Uterus (tissue), 4 donors: ENCODE data around the gene MAL. TPM values are rescaled to one million over a fixed set of nuclear protein-coding genes. Genes with fewer than 3 reads are reported as not detected.

Experiments
- DNase-seq, 2 donors: peaks; one replicate each; pipeline ENCODE4 v3.0.0-alpha.2; 2019 to 2020
- H3K27ac ChIP-seq, 2 donors: fragments of 200-600 bp; sonication (generic); 1 replicate in 1 of 2; 2 replicates in 1 of 2; pipeline ENCODE4 v1.5.1; 2016 to 2018
- H3K27me3 ChIP-seq, 2 donors: fragments of 200-600 bp; sonication (generic); one replicate each; pipeline ENCODE4 v1.5.1; 2018 to 2019; ENCODE audit warnings: control low read depth in 1 of 2
- H3K36me3 ChIP-seq, 2 donors: fragments of 200-600 bp; sonication (generic); one replicate each; pipeline ENCODE4 v1.5.1; 2019; ENCODE audit warnings: control low read depth in 1 of 2
- H3K4me1 ChIP-seq, 2 donors: fragments of 200-600 bp; sonication (generic); one replicate each; pipeline ENCODE4 v1.5.1; 2018 to 2019; ENCODE audit warnings: control low read depth in 1 of 2
- H3K4me3 ChIP-seq, 2 donors: fragments of 200-600 bp; sonication (generic); 1 replicate in 1 of 2; 2 replicates in 1 of 2; pipeline ENCODE4 v1.5.1; 2018 to 2019; ENCODE audit warnings: mild to moderate bottlenecking in 1 of 2
- H3K9me3 ChIP-seq, 2 donors: fragments of 200-600 bp; sonication (generic); one replicate each; pipeline ENCODE4 v1.5.1; 2019; ENCODE audit warnings: control low read depth in 1 of 2
- POLR2A ChIP-seq, 2 donors: fragments of 450-650 bp; IDR thresholded peaks; one replicate each; pipeline ENCODE4 v1.6.1; 2016; ENCODE audit warnings: antibody characterized with exemption in 2 of 2, mild to moderate bottlenecking in 1 of 2, moderate library complexity in 1 of 2
- intact Hi-C: fragments of 100-400 bp; cut with DNase I; formaldehyde crosslinking; loops from one replicate; pipeline ENCODE4 v1.15.1; 2023; ENCODE audit warnings: low total_unique reads
- total RNA-seq, 4 donors: library from RNA; depleted of rRNA in 3 of 4; stranded (reverse); fragments of >200 nt in 3 of 4; gene quantifications; one replicate each; pipeline versions ENCODE4 v1.1.0 to v1.2.4, GENCODE V29; 2014 to 2023
- TF ChIP-seq, protein P1 (sequence below), 4 experiments: fragments of 200-600 bp in 2 of 4; fragments of 450-650 bp in 2 of 4; sonication (generic) in 2 of 4; IDR thresholded peaks; one replicate each; pipeline ENCODE4 v1.5.1; 2016 to 2019; ENCODE audit warnings: antibody characterized with exemption in 4 of 4, mild to moderate bottlenecking in 2 of 4, moderate library complexity in 1 of 4
- donor health status: DM: yes; HTN: yes; CAD: no.

Gene MAL
- total RNA-seq, 4 donors from 2014 or later = 0.29 to 1.7 (median 1.6) TPM; not detected in 1

DNA sequence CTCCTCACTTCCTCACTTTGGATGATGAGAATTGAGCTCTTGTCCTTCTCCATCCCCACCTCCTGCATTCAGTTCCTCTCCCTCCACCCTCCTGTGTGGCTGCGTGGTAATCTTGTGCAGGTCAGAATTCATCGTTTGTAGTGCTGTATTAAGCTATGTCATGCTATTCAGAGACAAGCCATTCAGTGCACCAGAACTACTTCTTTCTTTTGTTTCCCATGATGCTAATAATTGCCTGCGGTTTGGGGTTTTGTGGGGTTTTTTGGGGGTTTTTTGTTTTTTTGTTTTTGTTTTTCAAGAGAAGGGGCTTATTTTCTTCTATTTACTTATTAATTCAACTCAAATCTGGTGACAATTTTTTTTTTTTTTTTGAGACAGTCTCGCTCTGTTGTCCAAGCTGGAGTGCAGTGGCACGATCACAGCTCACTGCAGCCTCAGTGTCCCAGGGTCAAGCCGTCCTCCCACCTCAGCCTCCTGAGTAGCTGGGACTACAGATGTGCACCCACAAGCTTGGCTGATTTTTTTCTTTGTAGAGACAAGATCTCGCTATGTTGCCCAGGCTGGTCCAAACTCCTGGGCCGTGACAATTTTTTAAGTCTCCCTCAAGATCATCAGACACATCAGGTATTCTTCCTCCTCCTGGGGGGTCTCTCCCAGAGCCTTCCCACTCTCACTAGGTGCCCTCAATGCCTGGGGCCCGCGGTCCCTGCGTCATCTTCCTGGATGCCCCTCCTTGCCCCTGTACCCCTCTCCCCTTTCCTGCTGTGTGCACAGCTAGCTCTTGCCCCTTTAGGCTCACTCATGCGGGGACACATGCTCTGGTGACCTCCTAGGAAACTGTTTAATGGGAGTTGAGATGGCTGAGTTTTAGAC is 37.8 kb downstream of the MAL start:
- Histone ChIP-seq H3K27me3 (no peaks in the 10 kb centered on the region), H3K36me3 (no peaks in the 10 kb centered on the region), H3K4me3 (no peak overlapping the region), H3K9me3 (no peaks in the 10 kb centered on the region), H3K27ac (no peak overlapping the region), H3K4me1 (no peaks in the 10 kb centered on the region)
- TF ChIP-seq POLR2A (IDR thresholded peaks at IDR 0.05) = no peak
- TF ChIP-seq, protein P1, sequence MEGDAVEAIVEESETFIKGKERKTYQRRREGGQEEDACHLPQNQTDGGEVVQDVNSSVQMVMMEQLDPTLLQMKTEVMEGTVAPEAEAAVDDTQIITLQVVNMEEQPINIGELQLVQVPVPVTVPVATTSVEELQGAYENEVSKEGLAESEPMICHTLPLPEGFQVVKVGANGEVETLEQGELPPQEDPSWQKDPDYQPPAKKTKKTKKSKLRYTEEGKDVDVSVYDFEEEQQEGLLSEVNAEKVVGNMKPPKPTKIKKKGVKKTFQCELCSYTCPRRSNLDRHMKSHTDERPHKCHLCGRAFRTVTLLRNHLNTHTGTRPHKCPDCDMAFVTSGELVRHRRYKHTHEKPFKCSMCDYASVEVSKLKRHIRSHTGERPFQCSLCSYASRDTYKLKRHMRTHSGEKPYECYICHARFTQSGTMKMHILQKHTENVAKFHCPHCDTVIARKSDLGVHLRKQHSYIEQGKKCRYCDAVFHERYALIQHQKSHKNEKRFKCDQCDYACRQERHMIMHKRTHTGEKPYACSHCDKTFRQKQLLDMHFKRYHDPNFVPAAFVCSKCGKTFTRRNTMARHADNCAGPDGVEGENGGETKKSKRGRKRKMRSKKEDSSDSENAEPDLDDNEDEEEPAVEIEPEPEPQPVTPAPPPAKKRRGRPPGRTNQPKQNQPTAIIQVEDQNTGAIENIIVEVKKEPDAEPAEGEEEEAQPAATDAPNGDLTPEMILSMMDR (IDR thresholded peaks at IDR 0.05) = no peak
- intact Hi-C loops = no loop called here
- no peak for DNase-seq

DNA sequence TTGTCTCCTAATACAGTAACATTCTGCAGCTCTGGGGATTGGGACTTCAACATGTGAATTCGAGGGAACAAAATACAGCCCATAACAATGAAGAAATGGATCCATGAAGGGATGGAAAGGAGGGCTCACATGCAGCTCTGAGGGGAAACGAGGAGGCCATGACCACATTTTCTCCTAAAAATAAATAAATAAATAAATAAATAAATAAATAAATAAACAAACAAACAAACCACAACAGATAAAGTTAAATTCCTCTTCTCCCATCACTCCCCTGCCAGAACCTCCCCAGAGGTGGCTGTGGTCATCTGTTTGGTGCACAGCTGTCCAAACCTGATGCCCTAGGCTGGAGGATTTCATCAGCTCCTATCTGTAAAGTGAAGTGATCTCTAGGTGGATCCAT is 42.7 kb downstream of the MAL start:
- H3K9me3 ChIP-seq = no peaks in the 10 kb centered on the region
- intact Hi-C loops = no loop called here
- no peaks in the 10 kb centered on the region for H3K27me3 ChIP-seq
- no peak for DNase-seq
- TF ChIP-seq POLR2A (IDR thresholded peaks at IDR 0.05) = no peak
- TF ChIP-seq, protein P1 (IDR thresholded peaks at IDR 0.05) = no peak
- H3K4me3 ChIP-seq = no peak overlapping the region
- no peaks in the 10 kb centered on the region for H3K4me1 ChIP-seq
- H3K27ac ChIP-seq = no peak overlapping the region
- no peaks in the 10 kb centered on the region for H3K36me3 ChIP-seq

DNA sequence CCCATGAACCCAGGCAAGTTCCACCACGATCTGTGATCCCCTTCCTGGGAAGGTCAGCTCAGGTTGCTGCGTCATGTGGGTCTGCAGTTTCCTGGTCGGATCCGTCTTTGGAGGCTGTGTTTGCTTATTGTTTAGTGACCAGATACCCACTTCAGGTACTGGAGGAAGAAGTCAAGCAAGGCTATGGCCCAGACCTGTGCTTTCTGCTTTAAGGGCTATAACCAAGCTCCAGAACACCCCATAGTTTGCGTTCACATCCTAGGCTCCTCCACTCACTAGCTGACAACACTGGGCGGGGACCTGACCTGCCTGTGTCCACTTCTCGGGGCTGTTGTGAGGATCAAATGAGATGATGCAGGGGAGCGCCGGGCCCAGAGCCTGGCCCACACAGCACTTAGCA is 44.0 kb downstream of the MAL start:
- Histone ChIP-seq H3K9me3 (no peaks in the 10 kb centered on the region), H3K4me1 (no peaks in the 10 kb centered on the region), H3K4me3 (no peak overlapping the region), H3K27ac (no peak overlapping the region), H3K27me3 (no peaks in the 10 kb centered on the region), H3K36me3 (no peaks in the 10 kb centered on the region)
- TF ChIP-seq POLR2A (IDR thresholded peaks at IDR 0.05) = no peak
- TF ChIP-seq, protein P1 (IDR thresholded peaks at IDR 0.05) = no peak
- DNase-seq = no peak
- intact Hi-C loops = no loop called here

DNA sequence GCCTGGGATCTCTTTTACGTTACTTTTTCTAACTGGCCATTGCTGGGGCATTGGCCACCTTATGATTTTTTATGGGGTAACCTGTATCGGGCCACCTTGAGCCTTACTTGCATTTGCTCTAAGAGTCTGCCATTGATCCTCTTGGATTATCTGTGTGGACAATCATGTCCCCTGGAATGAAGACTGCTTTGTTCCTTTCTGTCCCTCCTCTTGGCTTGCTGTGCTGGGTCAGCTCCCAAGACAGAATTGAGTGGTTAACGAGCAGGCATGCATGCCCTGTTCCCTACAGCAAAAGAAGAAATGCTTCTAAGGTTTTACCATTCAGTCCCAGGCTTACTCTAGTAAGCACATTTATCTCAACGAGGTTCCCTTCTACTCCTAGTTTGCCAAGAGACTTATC is 46.3 kb downstream of the MAL start:
- no peak for TF ChIP-seq POLR2A (IDR thresholded peaks at IDR 0.05)
- TF ChIP-seq, protein P1 (IDR thresholded peaks at IDR 0.05) = no peak
- intact Hi-C loops = no loop called here
- H3K27me3 ChIP-seq = peaks cover 0 to 14% of the 10 kb centered on the region in 2 donors
- H3K4me3 ChIP-seq = no peak overlapping the region
- no peaks in the 10 kb centered on the region for H3K9me3 ChIP-seq
- H3K27ac ChIP-seq = no peak overlapping the region
- H3K36me3 ChIP-seq = no peaks in the 10 kb centered on the region
- DNase-seq = no peak
- H3K4me1 ChIP-seq = peaks cover 0 to 3% of the 10 kb centered on the region in 2 donors

DNA sequence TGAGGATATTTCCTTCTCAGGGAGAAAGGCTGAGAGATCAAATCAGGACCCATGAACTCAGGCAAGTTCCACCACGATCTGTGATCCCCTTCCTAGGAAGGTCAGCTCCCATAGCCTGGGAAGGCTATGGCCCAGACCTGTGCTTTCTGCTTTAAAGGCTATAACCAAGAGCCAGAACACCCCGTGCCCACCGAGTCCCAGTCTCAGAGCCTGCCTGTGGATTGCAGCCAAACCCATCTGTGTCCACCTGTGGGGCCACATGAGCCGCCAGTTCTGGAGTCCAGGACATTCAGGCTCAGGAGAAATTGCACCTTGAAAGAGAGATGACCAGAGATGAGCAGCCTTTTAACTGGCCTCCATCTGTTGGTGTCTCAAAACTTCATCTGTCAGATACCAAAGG is 46.9 kb downstream of the MAL start:
- H3K4me1 ChIP-seq = peaks cover 0 to 7% of the 10 kb centered on the region in 2 donors
- no peak for TF ChIP-seq POLR2A (IDR thresholded peaks at IDR 0.05)
- TF ChIP-seq, protein P1 (IDR thresholded peaks at IDR 0.05) = no peak
- DNase-seq = no peak
- peaks cover 0 to 14% of the 10 kb centered on the region in 2 donors for H3K27me3 ChIP-seq
- H3K27ac ChIP-seq = no peak overlapping the region
- no peaks in the 10 kb centered on the region for H3K36me3 ChIP-seq
- H3K4me3 ChIP-seq = no peak overlapping the region
- no peaks in the 10 kb centered on the region for H3K9me3 ChIP-seq
- intact Hi-C loops = no loop called here
